Duodenal mucosa (tissue), 2 donors: ENCODE measurements around the gene EEA1.
A peak's percentile ranks its signal among the peaks of the same experiment; 100 is the strongest.
"Not testable (repeated sequence)": the region's sequence is repeated elsewhere in the genome, so short reads cannot be mapped to it uniquely, and the experiment has no call there.

Source experiments
- H3K27ac ChIP-seq: one replicate; pipeline ENCODE4 v1.7.0; 2013; ENCODE audit warnings: low read depth, low read length
- H3K27me3 ChIP-seq, 2 donors: one replicate each; pipeline ENCODE4 v1.7.0; 2013; ENCODE audit warnings: low read length in 2 of 2, control low read depth in 1 of 2; ENCODE audit not compliant: insufficient read depth in 2 of 2, control insufficient read depth in 1 of 2
- H3K36me3 ChIP-seq, 2 donors: one replicate each; pipeline ENCODE4 v1.7.0; 2013; ENCODE audit warnings: low read length in 2 of 2, control low read depth in 1 of 2; ENCODE audit not compliant: insufficient read depth in 2 of 2, control insufficient read depth in 1 of 2
- H3K4me1 ChIP-seq, 2 donors: one replicate each; pipeline ENCODE4 v1.7.0; 2013; ENCODE audit warnings: low read length in 2 of 2, control low read depth in 1 of 2; ENCODE audit not compliant: insufficient read depth in 2 of 2, control insufficient read depth in 1 of 2
- H3K4me3 ChIP-seq, 2 donors: one replicate each; pipeline ENCODE4 v1.7.0; 2013; ENCODE audit warnings: low read length in 2 of 2, low read depth in 1 of 2
- H3K9ac ChIP-seq, 2 donors: one replicate each; pipeline ENCODE4 v1.7.0; 2013; ENCODE audit warnings: low read length in 2 of 2, low read depth in 1 of 2
- H3K9me3 ChIP-seq, 2 donors: one replicate each; pipeline ENCODE4 v1.7.0; 2013; ENCODE audit warnings: low read length in 2 of 2, control low read depth in 1 of 2; ENCODE audit not compliant: control insufficient read depth in 1 of 2

EEA1 gene

DNA sequence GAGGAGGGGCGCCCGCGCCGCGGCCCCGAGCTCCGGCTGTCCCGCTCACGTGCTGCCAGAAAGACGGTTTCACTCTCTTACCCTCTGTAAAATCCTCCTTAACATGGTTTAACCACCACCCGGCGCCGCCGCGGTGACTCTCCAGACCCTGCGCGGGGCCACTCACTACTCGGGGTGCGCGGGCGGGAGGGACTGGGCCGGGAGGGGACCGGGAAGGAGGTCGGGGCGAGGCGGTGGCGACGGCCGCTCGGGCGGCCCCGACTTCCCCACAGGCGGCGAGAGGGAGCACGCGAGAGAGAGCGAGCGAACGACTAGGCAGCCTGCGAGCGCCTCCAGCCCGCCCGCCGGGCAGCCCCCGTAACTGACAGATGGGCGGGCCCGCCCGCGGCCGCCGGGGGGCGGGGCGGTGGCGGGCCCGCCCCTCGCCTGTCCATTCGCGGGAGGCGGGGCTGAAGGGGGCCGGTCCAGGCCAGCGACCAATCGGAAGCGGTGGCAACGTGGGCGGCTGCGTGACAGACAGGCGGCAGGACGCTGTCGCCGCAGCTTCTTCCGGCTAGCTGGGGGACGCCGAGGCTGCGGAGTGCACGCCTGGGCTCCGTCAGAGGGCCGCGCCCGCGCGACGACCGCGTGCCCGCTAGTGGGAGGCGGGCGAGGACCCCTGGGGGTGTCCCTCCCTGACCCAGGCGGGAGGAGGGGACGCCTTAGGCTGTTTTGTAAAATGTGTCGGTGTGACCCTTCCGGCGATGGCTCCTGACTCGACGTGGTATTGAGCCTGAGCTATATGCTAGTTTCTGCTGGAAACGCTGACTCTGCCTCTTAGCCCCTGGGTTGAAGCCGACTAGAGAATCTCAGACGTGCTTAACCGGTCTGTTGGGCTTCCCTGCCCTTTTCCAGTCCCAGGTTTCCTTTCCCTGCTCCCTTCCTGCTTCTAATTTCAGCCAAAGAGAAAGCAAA lies at the start of gene EEA1:
TSS of gene EEA1 (minus strand) at position 334 of the 954 bp plus-strand sequence. CDS start at position 105, 229 bp downstream.
- Histone ChIP-seq H3K9ac (peak within 1 kb of the TSS; percentile 92 to 96), H3K9me3 (no peaks in the 10 kb centered on the region), H3K4me3 (peak within 1 kb of the TSS; percentile 85 to 91), H3K4me1 (peaks cover 17 to 25% of the 10 kb centered on the region in 2 donors), H3K27ac (peak within 1 kb of the TSS; percentile 97), H3K36me3 (no peaks in the 10 kb centered on the region), H3K27me3 (no peaks in the 10 kb centered on the region)

GRCh38 chr12:92978607-92979006 lies 49.5 kb upstream of the EEA1 start:
- no peaks in the 10 kb centered on the region for H3K36me3 ChIP-seq

GRCh38 chr12:92977326-92977725 lies 48.2 kb upstream of the EEA1 start:
- H3K27ac ChIP-seq = no peak overlapping the region
- peaks cover 3 to 6% of the 10 kb centered on the region in 2 donors for H3K9me3 ChIP-seq
- no peak overlapping the region for H3K9ac ChIP-seq
- H3K36me3 ChIP-seq = no peaks in the 10 kb centered on the region
- no peak overlapping the region for H3K4me3 ChIP-seq
- no peaks in the 10 kb centered on the region for H3K27me3 ChIP-seq
- H3K4me1 ChIP-seq = no peaks in the 10 kb centered on the region

More at GRCh38 chr12:92978607-92979006, 49.5 kb upstream of the EEA1 start:
- no peaks in the 10 kb centered on the region for H3K27me3 ChIP-seq
- H3K4me1 ChIP-seq = no peaks in the 10 kb centered on the region
- peaks cover 3 to 6% of the 10 kb centered on the region in 2 donors for H3K9me3 ChIP-seq
- H3K4me3 ChIP-seq = no peak overlapping the region
- H3K27ac ChIP-seq = no peak overlapping the region
- H3K9ac ChIP-seq = no peak overlapping the region

GRCh38 chr12:92974759-92975158 lies 45.7 kb upstream of the EEA1 start:
- Histone ChIP-seq H3K9me3 (peaks cover 0 to 6% of the 10 kb centered on the region in 2 donors), H3K27ac (no peak overlapping the region), H3K36me3 (no peaks in the 10 kb centered on the region), H3K9ac (no peak overlapping the region), H3K4me3 (no peak overlapping the region), H3K27me3 (no peaks in the 10 kb centered on the region), H3K4me1 (no peaks in the 10 kb centered on the region)

GRCh38 chr12:92973614-92974013 lies 44.5 kb upstream of the EEA1 start:
- H3K27ac ChIP-seq = no peak overlapping the region
- no peak overlapping the region for H3K4me3 ChIP-seq
- H3K36me3 ChIP-seq = no peaks in the 10 kb centered on the region
- peaks cover 0 to 6% of the 10 kb centered on the region in 2 donors for H3K9me3 ChIP-seq
- H3K4me1 ChIP-seq = no peaks in the 10 kb centered on the region
- no peak overlapping the region for H3K9ac ChIP-seq
- H3K27me3 ChIP-seq = no peaks in the 10 kb centered on the region

GRCh38 chr12:92971859-92972524 lies 42.9 kb upstream of the EEA1 start:
- Histone ChIP-seq H3K27me3 (no peaks in the 10 kb centered on the region), H3K9ac (no peak overlapping the region), H3K36me3 (no peaks in the 10 kb centered on the region), H3K9me3 (peaks cover 0 to 6% of the 10 kb centered on the region in 2 donors), H3K27ac (no peak overlapping the region), H3K4me3 (no peak overlapping the region), H3K4me1 (no peaks in the 10 kb centered on the region)

DNA sequence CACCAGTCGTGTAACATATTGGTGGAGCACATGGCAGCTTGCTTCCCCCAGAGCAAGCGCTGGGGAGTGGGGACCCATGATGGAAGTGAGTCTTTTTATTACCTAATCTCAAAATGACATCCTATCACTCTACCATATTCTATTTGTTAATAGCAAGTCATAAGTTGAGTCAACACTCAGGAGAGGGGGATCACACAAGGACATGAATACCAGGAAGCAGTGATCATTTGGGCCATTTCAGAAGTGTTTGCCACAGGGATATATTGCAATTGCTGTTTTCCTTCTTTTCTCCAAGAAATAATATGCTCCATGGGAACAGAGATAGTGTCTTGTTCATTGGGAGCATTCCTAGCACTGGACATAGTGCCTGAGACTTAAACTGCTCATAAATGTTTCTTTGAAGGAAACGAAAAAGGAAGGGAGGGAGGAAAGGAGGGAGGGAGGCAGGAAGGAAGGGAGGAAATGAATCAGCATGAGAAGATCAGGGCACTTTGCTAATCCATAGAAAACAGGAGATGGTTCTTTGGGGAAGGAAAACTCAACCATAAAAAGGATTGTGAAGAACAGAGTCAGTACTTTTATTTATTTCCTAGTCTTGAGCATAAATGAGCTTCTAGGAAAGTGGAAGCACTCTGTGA lies 39.2 kb upstream of the EEA1 start:
- no peak overlapping the region for H3K9ac ChIP-seq
- H3K27me3 ChIP-seq = no peaks in the 10 kb centered on the region

GRCh38 chr12:92964378-92964777 lies 35.3 kb upstream of the EEA1 start:
- H3K27me3 ChIP-seq, H3K9ac ChIP-seq, H3K9me3 ChIP-seq, H3K27ac ChIP-seq, H3K4me3 ChIP-seq, H3K36me3 ChIP-seq, H3K4me1 ChIP-seq: not testable (repeated sequence)

More for the DNA sequence above, 39.2 kb upstream of the EEA1 start:
- H3K4me1 ChIP-seq = no peaks in the 10 kb centered on the region
- H3K36me3 ChIP-seq = no peaks in the 10 kb centered on the region
- no peak overlapping the region for H3K4me3 ChIP-seq
- no peak overlapping the region for H3K27ac ChIP-seq
- no peaks in the 10 kb centered on the region for H3K9me3 ChIP-seq

DNA sequence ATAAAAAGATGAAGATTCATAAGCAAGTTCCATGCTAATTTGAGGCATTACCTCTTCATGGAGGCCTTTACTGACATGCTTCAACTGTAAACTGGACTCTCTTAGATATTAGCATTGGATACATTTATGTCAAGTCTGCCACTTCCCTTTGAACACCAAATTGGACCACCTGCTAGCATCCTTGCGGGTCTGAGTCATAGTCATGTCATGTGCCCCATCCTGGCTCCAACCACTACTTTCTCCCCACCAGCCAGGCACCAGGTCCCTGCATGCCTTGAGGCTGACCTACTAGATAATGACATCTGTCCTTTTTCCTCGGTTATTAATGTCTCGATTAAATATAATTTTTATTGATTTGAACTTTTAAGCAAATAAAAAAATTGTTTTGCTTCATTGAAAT lies 32.9 kb upstream of the EEA1 start:
- no peaks in the 10 kb centered on the region for H3K9me3 ChIP-seq
- no peak overlapping the region for H3K4me3 ChIP-seq
- no peaks in the 10 kb centered on the region for H3K36me3 ChIP-seq
- no peak overlapping the region for H3K9ac ChIP-seq
- H3K4me1 ChIP-seq = no peaks in the 10 kb centered on the region
- no peak overlapping the region for H3K27ac ChIP-seq
- no peaks in the 10 kb centered on the region for H3K27me3 ChIP-seq
